ENCODE results near the gene PCOLCE2. TPM values are rescaled to one million over a fixed set of nuclear protein-coding genes. Genes with fewer than 3 reads are reported as not detected.

The PCOLCE2 gene
- total and polyA plus RNA-seq, 2 donors (not counting 3 experiments of a cell fraction or from before 2014, with no cell fraction given), result not detected

DNA sequence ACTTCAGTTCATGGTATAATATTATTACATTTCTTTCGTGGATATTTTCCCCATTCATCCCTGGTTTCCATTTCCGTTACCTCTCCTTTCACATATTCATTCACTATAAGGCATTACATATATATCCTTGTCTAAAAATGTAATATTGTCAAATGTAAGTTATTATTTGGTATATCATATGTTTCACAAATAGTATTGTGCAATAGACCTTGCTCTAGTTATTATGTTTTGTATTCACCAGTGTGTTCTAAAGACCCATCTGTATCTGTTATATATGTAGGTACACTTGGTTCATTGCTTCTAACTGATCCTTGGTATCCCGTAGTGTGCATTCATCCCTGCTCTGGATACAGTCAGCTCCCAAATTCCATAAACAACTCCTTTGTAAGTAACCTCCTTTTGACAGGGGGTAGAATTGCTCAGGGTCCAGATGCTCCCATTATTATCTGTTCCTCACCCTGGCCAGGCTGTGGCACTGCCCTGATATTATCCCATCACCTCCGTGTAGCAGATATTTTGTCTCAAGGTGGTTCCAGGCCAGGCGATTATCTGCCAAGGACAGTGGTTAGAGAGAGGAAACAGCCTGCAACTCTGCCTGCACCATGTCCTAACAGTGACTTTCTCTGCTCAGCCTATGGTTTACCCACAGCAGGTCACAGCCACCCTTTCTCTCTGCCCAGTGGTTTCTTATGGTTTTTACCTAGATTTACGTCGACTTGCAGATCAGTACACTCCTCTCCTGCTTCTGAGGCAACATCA, 45.4 kb upstream of the PCOLCE2 start:
- no peaks in the 10 kb centered on the region for H3K4me1 ChIP-seq (ENCODE audit: control insufficient read depth, extremely low read depth, insufficient read depth, low read length)
- H3K9me3 ChIP-seq (replicated peaks; ENCODE audit: control insufficient read depth, insufficient read depth, low read length), result no peaks in the 10 kb centered on the region
- H3K27me3 ChIP-seq (ENCODE audit: control insufficient read depth in 2 of 2, insufficient read depth in 2 of 2, low read length in 2 of 2), result peaks cover 1 to 3% of the 10 kb centered on the region in 2 experiments
- no peak overlapping the region for H3K4me3 ChIP-seq (replicated peaks in 1 of 3; ENCODE audit: insufficient read depth in 1 of 3, low read depth in 1 of 3, low read length in 3 of 3)
- dilution Hi-C loops (cut with MboI; ENCODE audit: extremely low pct_ligation_motif_present, low sequenced_read_pairs), result no loop called here
- H2AFZ ChIP-seq (ENCODE audit: low read depth, low read length), result no peak overlapping the region
- H3K79me2 ChIP-seq (ENCODE audit: control insufficient read depth, insufficient read depth, low read length), result no peaks in the 10 kb centered on the region
- H3K36me3 ChIP-seq (ENCODE audit: control insufficient read depth in 2 of 2, extremely low read depth in 1 of 2, insufficient read depth in 2 of 2, low read length in 2 of 2), result no peaks in the 10 kb centered on the region
- no peak overlapping the region for H3K4me2 ChIP-seq (ENCODE audit: insufficient read depth, low read length)
- H3K27ac ChIP-seq (ENCODE audit: insufficient read depth, low read depth, low read length), result no peak overlapping the region
- no peaks in the 10 kb centered on the region for H4K20me1 ChIP-seq (replicated peaks; ENCODE audit: control insufficient read depth, extremely low read depth, insufficient read depth, low read length)
- POLR2A ChIA-PET, result no interaction called here
- H3K9ac ChIP-seq (replicated peaks; ENCODE audit: extremely low read depth, insufficient read depth, low read length), result no peak overlapping the region
- no peak for FAIRE-seq
- CTCF ChIA-PET, result interaction anchor here (0.8 kb wide), 1 partner anchor 19 kb away, joined by 3 read pairs; no protein-coding TSS in a partner anchor
- intact Hi-C loops (cut with micrococcal nuclease), result no loop called here
- BruUV-seq (replicated peaks), result no TSS peak
- DNase-seq (ENCODE audit: low read depth, low spot score), result no peak
- no peak for TF ChIP-seq POLR2AphosphoS5 (IDR thresholded peaks at IDR 0.05; ENCODE audit: insufficient read depth, low read depth, low read length)
- TF ChIP-seq MYC (IDR thresholded peaks at IDR 0.05; ENCODE audit: low read depth, low read length), result no peak
- no peak for TF ChIP-seq POLR2A (IDR thresholded peaks at IDR 0.05; ENCODE audit: low read depth, low read length)
- no peak for TF ChIP-seq GATA2 (IDR thresholded peaks at IDR 0.05; ENCODE audit: insufficient read depth, insufficient read length, low read depth, low read length)
- no peak for TF ChIP-seq FOS (IDR thresholded peaks at IDR 0.05; ENCODE audit: borderline replicate concordance, insufficient read depth, low read length)
- TF ChIP-seq JUN (IDR thresholded peaks at IDR 0.05; ENCODE audit: borderline replicate concordance, insufficient read depth, insufficient read length, low read depth), result no peak
- TF ChIP-seq, protein P1, sequence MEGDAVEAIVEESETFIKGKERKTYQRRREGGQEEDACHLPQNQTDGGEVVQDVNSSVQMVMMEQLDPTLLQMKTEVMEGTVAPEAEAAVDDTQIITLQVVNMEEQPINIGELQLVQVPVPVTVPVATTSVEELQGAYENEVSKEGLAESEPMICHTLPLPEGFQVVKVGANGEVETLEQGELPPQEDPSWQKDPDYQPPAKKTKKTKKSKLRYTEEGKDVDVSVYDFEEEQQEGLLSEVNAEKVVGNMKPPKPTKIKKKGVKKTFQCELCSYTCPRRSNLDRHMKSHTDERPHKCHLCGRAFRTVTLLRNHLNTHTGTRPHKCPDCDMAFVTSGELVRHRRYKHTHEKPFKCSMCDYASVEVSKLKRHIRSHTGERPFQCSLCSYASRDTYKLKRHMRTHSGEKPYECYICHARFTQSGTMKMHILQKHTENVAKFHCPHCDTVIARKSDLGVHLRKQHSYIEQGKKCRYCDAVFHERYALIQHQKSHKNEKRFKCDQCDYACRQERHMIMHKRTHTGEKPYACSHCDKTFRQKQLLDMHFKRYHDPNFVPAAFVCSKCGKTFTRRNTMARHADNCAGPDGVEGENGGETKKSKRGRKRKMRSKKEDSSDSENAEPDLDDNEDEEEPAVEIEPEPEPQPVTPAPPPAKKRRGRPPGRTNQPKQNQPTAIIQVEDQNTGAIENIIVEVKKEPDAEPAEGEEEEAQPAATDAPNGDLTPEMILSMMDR (IDR thresholded peaks at IDR 0.05; ENCODE audit: extremely low read depth in 1 of 2, insufficient read depth in 1 of 2, low read depth in 1 of 2, low read length in 2 of 2), result no peak
- TF ChIP-seq EZH2 (IDR thresholded peaks at IDR 0.05; ENCODE audit: borderline replicate concordance, low read depth, low read length, severe bottlenecking), result no peak
- TF ChIP-seq, protein P2, sequence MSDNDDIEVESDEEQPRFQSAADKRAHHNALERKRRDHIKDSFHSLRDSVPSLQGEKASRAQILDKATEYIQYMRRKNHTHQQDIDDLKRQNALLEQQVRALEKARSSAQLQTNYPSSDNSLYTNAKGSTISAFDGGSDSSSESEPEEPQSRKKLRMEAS (IDR thresholded peaks at IDR 0.05; ENCODE audit: insufficient read depth, insufficient read length), result no peak
- no peaks in the 10 kb centered on the region for H3K9me1 ChIP-seq (replicated peaks; ENCODE audit: control insufficient read depth, extremely low read depth, insufficient read depth, low read length)

Data from endothelial cell of umbilical vein (primary cell).